ENCODE measurements around the gene OR14A16. TPM values are rescaled to one million over a fixed set of nuclear protein-coding genes. Genes with fewer than 3 reads are reported as not detected.

Gene OR14A16
- not detected for total RNA-seq
- long read RNA-seq, result 0 reads

GRCh38 chr1:247824023-247824422 lies at the start of gene OR14A16:
TSS of gene OR14A16 (minus strand) at chr1:247824119. CDS start at chr1:247815729, 8,390 bp downstream.
- ATAC-seq (no peak), DNase-seq (no peak)
- intact Hi-C loops (cut with micrococcal nuclease), result no loop called here

- DNase-seq (no peak), ATAC-seq (no peak)
- intact Hi-C loops (cut with micrococcal nuclease), result no loop called here
Observed at GRCh38 chr1:247865416-247865815, 41.5 kb upstream of the OR14A16 start.

- no peak for ATAC-seq
- DNase-seq, result no peak
- intact Hi-C loops (cut with micrococcal nuclease), result no loop called here
Observed at GRCh38 chr1:247864644-247865043, 40.7 kb upstream of the OR14A16 start.

- DNase-seq (no peak), ATAC-seq (no peak)
- intact Hi-C loops (cut with micrococcal nuclease), result no loop called here
Observed at GRCh38 chr1:247862756-247863155, 38.8 kb upstream of the OR14A16 start.

GRCh38 chr1:247857985-247858619 lies 34.2 kb upstream of the OR14A16 start:
- ATAC-seq, result no peak
- DNase-seq, result no peak
- intact Hi-C loops (cut with micrococcal nuclease), result no loop called here

GRCh38 chr1:247857069-247857984 lies 33.4 kb upstream of the OR14A16 start, which contains the start of gene TRIM58:
TSS of gene TRIM58 (plus strand) at chr1:247857187. CDS start at chr1:247857247, 60 bp downstream.
- DNase-seq, result no peak
- no peak for ATAC-seq

GRCh38 chr1:247855911-247856310 lies 32.0 kb upstream of the OR14A16 start:
- intact Hi-C loops (cut with micrococcal nuclease), result no loop called here
- ATAC-seq (no peak), DNase-seq (no peak)

More at GRCh38 chr1:247857069-247857984, 33.4 kb upstream of the OR14A16 start, which contains the start of gene TRIM58:
- intact Hi-C loops (cut with micrococcal nuclease), result no loop called here

GRCh38 chr1:247854899-247855545 lies 31.1 kb upstream of the OR14A16 start:
- no peak for DNase-seq
- intact Hi-C loops (cut with micrococcal nuclease), result no loop called here
- ATAC-seq, result no peak

GRCh38 chr1:247849616-247850015 lies 25.7 kb upstream of the OR14A16 start:
- ATAC-seq, result no peak
- intact Hi-C loops (cut with micrococcal nuclease), result no loop called here
- no peak for DNase-seq

- ATAC-seq, result no peak
- intact Hi-C loops (cut with micrococcal nuclease), result no loop called here
Observed at GRCh38 chr1:247848346-247848745, 24.4 kb upstream of the OR14A16 start.

GRCh38 chr1:247845693-247846017 lies 21.7 kb upstream of the OR14A16 start:
- intact Hi-C loops (cut with micrococcal nuclease), result no loop called here
- no peak for ATAC-seq
- DNase-seq, result no peak

More at GRCh38 chr1:247848346-247848745, 24.4 kb upstream of the OR14A16 start:
- no peak for DNase-seq

- DNase-seq (no peak), ATAC-seq (no peak)
- intact Hi-C loops (cut with micrococcal nuclease), result no loop called here
Observed at GRCh38 chr1:247845011-247845692, 21.2 kb upstream of the OR14A16 start.

- no peak for ATAC-seq
- DNase-seq, result no peak
- intact Hi-C loops (cut with micrococcal nuclease), result no loop called here
Observed at GRCh38 chr1:247843411-247843810, 19.5 kb upstream of the OR14A16 start.

- intact Hi-C loops (cut with micrococcal nuclease), result no loop called here
Observed at GRCh38 chr1:247841796-247842195, 17.9 kb upstream of the OR14A16 start, which contains the start of gene OR11L1. TSS of gene OR11L1 (minus strand) at chr1:247841896. CDS start at chr1:247841896, 0 bp downstream.

GRCh38 chr1:247840818-247841217 lies 16.9 kb upstream of the OR14A16 start:
- intact Hi-C loops (cut with micrococcal nuclease), result no loop called here
- DNase-seq, result no peak

More at GRCh38 chr1:247841796-247842195, 17.9 kb upstream of the OR14A16 start, which contains the start of gene OR11L1:
- ATAC-seq, result no peak
- no peak for DNase-seq

GRCh38 chr1:247833601-247834000 lies 9.7 kb upstream of the OR14A16 start:
- ATAC-seq (no peak), DNase-seq (no peak)

More at GRCh38 chr1:247840818-247841217, 16.9 kb upstream of the OR14A16 start:
- no peak for ATAC-seq

GRCh38 chr1:247829656-247830055 lies 5.7 kb upstream of the OR14A16 start:
- no peak for ATAC-seq
- no peak for DNase-seq
- intact Hi-C loops (cut with micrococcal nuclease), result no loop called here

More at GRCh38 chr1:247833601-247834000, 9.7 kb upstream of the OR14A16 start:
- intact Hi-C loops (cut with micrococcal nuclease), result no loop called here

- DNase-seq (no peak), ATAC-seq (no peak)
- intact Hi-C loops (cut with micrococcal nuclease), result no loop called here
Observed at GRCh38 chr1:247825362-247825761, 1.4 kb upstream of the OR14A16 start.

GRCh38 chr1:247822060-247822459 lies 1.9 kb downstream of the OR14A16 start:
- DNase-seq (no peak), ATAC-seq (no peak)
- intact Hi-C loops (cut with micrococcal nuclease), result no loop called here
